Urinary bladder (tissue), 4 donors: ENCODE measurements around the gene ZNF382. TPM values are rescaled to one million over a fixed set of nuclear protein-coding genes. Genes with fewer than 3 reads are reported as not detected.
"Not testable (repeated sequence)": the region's sequence is repeated elsewhere in the genome, so short reads cannot be mapped to it uniquely, and the experiment has no call there.

ENCODE experiments used
- DNase-seq: peaks from one replicate; pipeline ENCODE4 v3.0.0-alpha.2; 2015; ENCODE audit errors: extremely low spot score
- H3K27ac ChIP-seq: one replicate; pipeline ENCODE4 v1.5.1; 2013; ENCODE audit warnings: low read depth, mild to moderate bottlenecking, moderate library complexity
- H3K36me3 ChIP-seq: one replicate; pipeline ENCODE4 v1.6.1; 2013; ENCODE audit warnings: mild to moderate bottlenecking, moderate library complexity; ENCODE audit not compliant: insufficient read depth
- H3K4me1 ChIP-seq: one replicate; pipeline ENCODE4 v1.6.1; 2013; ENCODE audit warnings: mild to moderate bottlenecking, moderate library complexity; ENCODE audit not compliant: insufficient read depth
- H3K4me3 ChIP-seq: one replicate; pipeline ENCODE4 v1.5.1; 2013; ENCODE audit warnings: low read depth, low read length
- whole genome bisulfite sequencing: extraction: QIAGEN DNeasy Blood & Tissue Kit; methylation state at CpG from one replicate; pipeline ENCODE4 v1.1.7; 2013; 5-methylcytosine and 5-hydroxymethylcytosine counted together
- polyA plus RNA-seq: library from polyadenylated mRNA; stranded (reverse); fragments of 200-250 nt; gene quantifications from one replicate; pipeline ENCODE4 v1.2.3, GENCODE V29; 2013
- total RNA-seq: library from RNA; depleted of rRNA; stranded (reverse); fragments of >200 nt; gene quantifications from one replicate; pipeline ENCODE4 v1.2.3, GENCODE V29; 2014
- donor health status: healthy with polysubstance abuse.
- donor health status: healthy.

The ZNF382 gene
- total RNA-seq (30.3 TPM), polyA plus RNA-seq (4.2 TPM)

GRCh38 chr19:36605101-36605876 lies at the start of gene ZNF382:
ZNF382 (plus strand) TSS chr19:36605313; CDS start chr19:36609915, 4,602 bp downstream.
- Histone ChIP-seq H3K27ac (peak within 1 kb of the TSS; percentile 27), H3K4me3 (peak within 1 kb of the TSS; percentile 77), H3K36me3 (no peaks in the 10 kb centered on the region), H3K4me1 (no peaks in the 10 kb centered on the region)
- WGBS: under 1% methylated on average over 73 of the region's 73 CpGs
- no peak for DNase-seq

GRCh38 chr19:36564391-36564790 lies 40.7 kb upstream of the ZNF382 start:
- no peak for DNase-seq
- Histone ChIP-seq H3K4me1 (no peaks in the 10 kb centered on the region), H3K36me3 (peaks cover 17% of the 10 kb centered on the region), H3K4me3 (no peak overlapping the region), H3K27ac (no peak overlapping the region)
- WGBS: 95% methylated on average over 1 of the region's 1 CpG

GRCh38 chr19:36572593-36573019 lies 32.5 kb upstream of the ZNF382 start:
- H3K27ac ChIP-seq: peak overlapping the region; percentile 93
- no peak for DNase-seq
- under 1% methylated on average over 11 of the region's 11 CpGs for WGBS
- peaks cover 13% of the 10 kb centered on the region for H3K36me3 ChIP-seq
- H3K4me3 ChIP-seq: peak overlapping the region; percentile 93
- H3K4me1 ChIP-seq: peaks cover 2% of the 10 kb centered on the region

GRCh38 chr19:36573020-36573894 lies 31.9 kb upstream of the ZNF382 start, which contains the start of gene ZNF529:
ZNF529 (minus strand) TSS chr19:36573292; CDS start chr19:36572346, 946 bp downstream.
- WGBS: under 1% methylated on average over 66 of the region's 66 CpGs
- peaks cover 11% of the 10 kb centered on the region for H3K36me3 ChIP-seq

GRCh38 chr19:36573895-36574720 lies 31.0 kb upstream of the ZNF382 start:
- Histone ChIP-seq H3K27ac (peak overlapping the region; percentile 68), H3K4me3 (peak overlapping the region; percentile 93), H3K4me1 (peaks cover 2% of the 10 kb centered on the region), H3K36me3 (peaks cover 6% of the 10 kb centered on the region)
- no peak for DNase-seq
- 20% methylated on average over 18 of the region's 18 CpGs for WGBS

More at GRCh38 chr19:36573020-36573894, 31.9 kb upstream of the ZNF382 start, which contains the start of gene ZNF529:
- Histone ChIP-seq H3K4me1 (peaks cover 2% of the 10 kb centered on the region), H3K4me3 (peak within 1 kb of the TSS; percentile 93), H3K27ac (peak within 1 kb of the TSS; percentile 93)
- peak; percentile 91 for DNase-seq

GRCh38 chr19:36574741-36575140 lies 30.4 kb upstream of the ZNF382 start:
- peaks cover 10% of the 10 kb centered on the region for H3K36me3 ChIP-seq
- 25% methylated on average over 2 of the region's 2 CpGs for WGBS
- H3K27ac ChIP-seq: no peak overlapping the region
- H3K4me1 ChIP-seq: peaks cover 2% of the 10 kb centered on the region
- no peak overlapping the region for H3K4me3 ChIP-seq
- DNase-seq: no peak

- no peak for DNase-seq
- no peak overlapping the region for H3K27ac ChIP-seq
- H3K36me3 ChIP-seq: peaks cover 10% of the 10 kb centered on the region
- 96% methylated on average over 3 of the region's 3 CpGs for WGBS
- peaks cover 2% of the 10 kb centered on the region for H3K4me1 ChIP-seq
- H3K4me3 ChIP-seq: no peak overlapping the region
Measured at GRCh38 chr19:36577271-36577996, 27.7 kb upstream of the ZNF382 start.

- no peak overlapping the region for H3K27ac ChIP-seq
- H3K36me3 ChIP-seq: peaks cover 14% of the 10 kb centered on the region
- DNase-seq: no peak
- H3K4me1 ChIP-seq: peaks cover 1% of the 10 kb centered on the region
- H3K4me3 ChIP-seq: no peak overlapping the region
Measured at GRCh38 chr19:36579255-36579654, 25.9 kb upstream of the ZNF382 start.

GRCh38 chr19:36602681-36603080 lies 2.4 kb upstream of the ZNF382 start:
- WGBS: 91% methylated on average over 10 of the region's 10 CpGs
- not testable (repeated sequence) for DNase-seq, H3K4me1 ChIP-seq, H3K4me3 ChIP-seq, H3K27ac ChIP-seq, H3K36me3 ChIP-seq

GRCh38 chr19:36604656-36605100 lies 435 bp upstream of the ZNF382 start:
- no peak overlapping the region for H3K27ac ChIP-seq
- DNase-seq: no peak
- under 1% methylated on average over 21 of the region's 21 CpGs for WGBS
- H3K4me3 ChIP-seq: peak overlapping the region; percentile 77
- no peaks in the 10 kb centered on the region for H3K36me3 ChIP-seq
- H3K4me1 ChIP-seq: no peaks in the 10 kb centered on the region

- WGBS: 2% methylated on average over 1 of the region's 1 CpG
- no peak for DNase-seq
- H3K36me3 ChIP-seq: no peaks in the 10 kb centered on the region
- no peak overlapping the region for H3K27ac ChIP-seq
- no peaks in the 10 kb centered on the region for H3K4me1 ChIP-seq
- H3K4me3 ChIP-seq: peak overlapping the region; percentile 77
Measured at GRCh38 chr19:36605877-36606478, 865 bp downstream of the ZNF382 start.

GRCh38 chr19:36627057-36627456 lies 21.9 kb downstream of the ZNF382 start:
- Histone ChIP-seq H3K36me3 (no peaks in the 10 kb centered on the region), H3K27ac (no peak overlapping the region), H3K4me1 (no peaks in the 10 kb centered on the region), H3K4me3 (no peak overlapping the region)
- no peak for DNase-seq
- 98% methylated on average over 5 of the region's 5 CpGs for WGBS
